Hepatocyte (in vitro differentiated cells): ENCODE measurements around the gene HDHD5. TPM values are rescaled to one million over a fixed set of nuclear protein-coding genes. Genes with fewer than 3 reads are reported as not detected.
"Not testable (repeated sequence)": the region's sequence is repeated elsewhere in the genome, so short reads cannot be mapped to it uniquely, and the experiment has no call there.

Experiments used
- DNase-seq: peaks from one replicate; pipeline ENCODE4 v3.0.0-alpha.2; 2016; ENCODE audit warnings: low spot score
- H2AFZ ChIP-seq: fragments of 200-600 bp; sonication (generic); 2 replicates; pipeline ENCODE4 v1.6.0; 2016; ENCODE audit warnings: antibody characterized with exemption, mild to moderate bottlenecking
- H3K27ac ChIP-seq: fragments of 200-600 bp; sonication (generic); 2 replicates; pipeline ENCODE4 v1.5.1; 2016; ENCODE audit warnings: mild to moderate bottlenecking
- H3K27me3 ChIP-seq: fragments of 200-600 bp; sonication (generic); 2 replicates; pipeline ENCODE4 v1.6.1; 2016
- H3K36me3 ChIP-seq: fragments of 200-600 bp; sonication (generic); replicated peaks from 2 replicates; pipeline ENCODE4 v1.5.1; 2016; ENCODE audit warnings: low read depth; ENCODE audit not compliant: insufficient read depth
- H3K4me1 ChIP-seq: fragments of 200-600 bp; sonication (generic); 2 replicates; pipeline ENCODE4 v1.5.1; 2016; ENCODE audit warnings: mild to moderate bottlenecking, moderate library complexity; ENCODE audit not compliant: insufficient read depth
- H3K4me2 ChIP-seq: fragments of 200-600 bp; sonication (generic); 2 replicates; pipeline ENCODE4 v1.6.0; 2016
- H3K4me3 ChIP-seq: fragments of 200-600 bp; sonication (generic); 2 replicates; pipeline ENCODE4 v1.5.1; 2016; ENCODE audit warnings: mild to moderate bottlenecking
- H3K79me2 ChIP-seq: fragments of 200-600 bp; sonication (generic); 2 replicates; pipeline ENCODE4 v1.6.0; 2017; ENCODE audit warnings: mild to moderate bottlenecking
- H3K9me2 ChIP-seq: fragments of 200-600 bp; sonication (generic); replicated peaks from 2 replicates; pipeline ENCODE4 v1.6.0; 2017; ENCODE audit warnings: mild to moderate bottlenecking; ENCODE audit not compliant: insufficient read depth
- H3K9me3 ChIP-seq: fragments of 200-600 bp; sonication (generic); 2 replicates; pipeline ENCODE4 v1.5.1; 2016; ENCODE audit warnings: low read depth, mild to moderate bottlenecking
- H4K20me1 ChIP-seq: fragments of 200-600 bp; sonication (generic); 2 replicates; pipeline ENCODE4 v1.6.0; 2016; ENCODE audit warnings: mild to moderate bottlenecking; ENCODE audit not compliant: insufficient read depth, poor library complexity, severe bottlenecking
- CTCF ChIP-seq: fragments of 200-600 bp; sonication (generic); IDR thresholded peaks from 2 replicates; pipeline ENCODE4 v1.5.1; 2016; ENCODE audit warnings: antibody characterized with exemption, mild to moderate bottlenecking; ENCODE audit not compliant: poor library complexity
- EZH2 ChIP-seq: fragments of 200-600 bp; sonication (generic); IDR thresholded peaks from 2 replicates; pipeline ENCODE4 v1.6.1; 2016; ENCODE audit warnings: antibody characterized with exemption, mild to moderate bottlenecking, borderline replicate concordance
- EZH2phosphoT487 ChIP-seq: fragments of 200-600 bp; sonication (generic); IDR thresholded peaks from one replicate; pipeline ENCODE4 v1.6.1; 2018; ENCODE audit warnings: antibody characterized with exemption, mild to moderate bottlenecking, low read depth, moderate library complexity; ENCODE audit not compliant: unreplicated experiment, severe bottlenecking
- WGBS: methylation state at CpG from one replicate; pipeline ENCODE4 v1.1.6; 2016; ENCODE audit warnings: low lambda C conversion rate; ENCODE audit errors: missing lambda C conversion rate; 5-methylcytosine and 5-hydroxymethylcytosine counted together
- polyA plus RNA-seq: library from polyadenylated mRNA; unstranded; fragments of >200 nt; fragmentation: Nextera tagmentation; extraction: Ambion mirVana; gene quantifications from 2 replicates; pipeline ENCODE4 v1.2.1, GENCODE V29; 2016
- total RNA-seq: library from RNA; depleted of rRNA; stranded (reverse); fragments of >200 nt; gene quantifications from 2 replicates; pipeline ENCODE4 v1.2.3, GENCODE V29; 2014

Gene HDHD5
- total and polyA plus RNA-seq, 2 experiments from 2014 or later, result 32.9 to 53.2 TPM

DNA sequence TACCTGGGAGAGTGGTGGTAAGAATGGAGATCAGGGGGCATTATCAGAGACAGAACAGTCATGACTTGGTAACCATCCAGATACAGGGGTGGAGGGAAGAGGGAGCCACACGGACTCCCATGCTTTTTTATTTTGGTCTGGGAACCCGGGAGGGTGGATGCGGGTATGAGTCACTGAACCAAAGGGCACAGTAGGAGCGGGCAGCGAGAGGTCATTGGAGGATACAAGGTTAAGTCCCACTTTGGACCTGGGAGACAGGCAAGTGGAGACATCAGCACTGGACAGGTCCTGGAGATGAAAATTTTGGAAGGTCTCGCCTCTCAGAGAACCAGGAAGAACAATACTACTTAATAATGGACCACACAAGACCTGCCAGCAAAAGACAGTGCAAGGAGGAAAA is 6.7 kb downstream of the HDHD5 start:
- H4K20me1 ChIP-seq, result peaks cover 3% of the 10 kb centered on the region
- H3K4me3 ChIP-seq, result no peak overlapping the region
- H3K4me2 ChIP-seq, result no peak overlapping the region
- DNase-seq, result no peak
- no peaks in the 10 kb centered on the region for H3K9me2 ChIP-seq
- TF ChIP-seq EZH2phosphoT487 (no peak), CTCF (no peak), EZH2 (no peak)
- no peak overlapping the region for H3K27ac ChIP-seq
- 88% methylated on average over 6 of the region's 6 CpGs for WGBS
- H3K27me3 ChIP-seq, result no peaks in the 10 kb centered on the region
- no peaks in the 10 kb centered on the region for H3K36me3 ChIP-seq
- no peak overlapping the region for H2AFZ ChIP-seq
- H3K9me3 ChIP-seq, result no peaks in the 10 kb centered on the region
- peaks cover 81% of the 10 kb centered on the region for H3K79me2 ChIP-seq
- H3K4me1 ChIP-seq, result peaks cover 2% of the 10 kb centered on the region

DNA sequence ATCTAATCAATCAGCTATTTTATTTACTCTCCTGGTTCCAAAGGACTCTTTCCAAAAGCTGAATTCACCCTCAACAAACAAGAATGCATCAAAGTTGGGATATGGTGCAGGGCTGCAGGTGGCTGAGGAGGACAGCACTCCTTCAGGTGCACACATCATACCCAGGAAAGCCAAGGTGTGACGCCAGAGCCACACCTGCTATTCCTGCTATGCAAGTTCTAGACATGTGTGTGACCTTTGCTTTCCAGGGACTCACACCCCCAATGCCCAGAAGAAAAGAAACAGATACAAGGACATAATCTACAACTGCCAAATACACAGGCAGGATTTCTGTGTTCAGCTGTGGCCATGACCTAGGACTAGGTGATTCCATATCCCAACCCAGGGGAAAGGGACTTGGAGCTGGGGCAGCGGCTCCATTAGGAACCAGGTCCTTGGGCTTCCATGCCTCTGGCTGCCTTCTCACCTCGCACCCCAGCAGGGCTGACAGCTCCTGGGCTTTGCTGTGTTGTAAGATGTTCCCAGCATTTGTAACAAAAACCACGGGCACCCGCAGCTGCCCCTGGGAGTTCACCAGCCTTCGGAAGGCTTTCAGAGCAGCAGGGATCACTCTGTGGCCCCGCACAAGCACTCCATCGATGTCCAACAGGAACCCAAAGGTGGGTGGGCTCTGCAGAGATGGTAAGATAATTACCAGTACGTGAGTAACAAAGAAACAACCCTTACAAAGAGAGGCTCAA is 9.8 kb downstream of the HDHD5 start:
- Histone ChIP-seq H3K9me2 (no peaks in the 10 kb centered on the region), H3K79me2 (peaks cover 50% of the 10 kb centered on the region), H3K27ac (peak overlapping the region; percentile 37), H3K27me3 (no peaks in the 10 kb centered on the region), H2AFZ (no peak overlapping the region), H3K9me3 (no peaks in the 10 kb centered on the region), H3K4me3 (no peak overlapping the region), H3K4me1 (no peaks in the 10 kb centered on the region), H3K4me2 (no peak overlapping the region), H3K36me3 (no peaks in the 10 kb centered on the region), H4K20me1 (peaks cover 3% of the 10 kb centered on the region)
- 85% methylated on average over 9 of the region's 9 CpGs for WGBS
- TF ChIP-seq CTCF (no peak), EZH2phosphoT487 (no peak), EZH2 (no peak)
- peak; percentile 46 for DNase-seq

DNA sequence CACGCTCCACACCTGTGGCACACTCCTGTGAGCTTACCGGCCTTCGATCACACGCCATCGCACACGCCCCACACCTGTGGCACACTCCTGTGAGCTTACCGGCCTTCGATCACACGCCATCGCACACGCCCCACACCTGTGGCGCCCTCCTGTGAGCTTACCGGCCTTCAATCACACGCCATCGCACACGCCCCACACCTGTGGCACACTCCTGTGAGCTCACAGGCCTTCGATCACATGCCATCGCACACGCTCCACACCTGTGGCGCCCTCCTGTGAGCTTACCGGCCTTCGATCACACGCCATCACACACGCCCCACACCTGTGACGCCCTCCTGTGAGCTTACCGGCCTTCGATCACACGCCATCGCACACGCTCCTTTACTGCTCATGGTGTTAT is 11.6 kb downstream of the HDHD5 start:
- H3K27ac ChIP-seq, H3K4me3 ChIP-seq, H4K20me1 ChIP-seq, H3K27me3 ChIP-seq, H3K36me3 ChIP-seq, DNase-seq, H2AFZ ChIP-seq, H3K9me2 ChIP-seq, H3K4me1 ChIP-seq, H3K4me2 ChIP-seq, H3K9me3 ChIP-seq: not testable (repeated sequence)
- WGBS, result 98% methylated on average over 13 of the region's 30 CpGs
- peaks cover 32% of the 10 kb centered on the region for H3K79me2 ChIP-seq

DNA sequence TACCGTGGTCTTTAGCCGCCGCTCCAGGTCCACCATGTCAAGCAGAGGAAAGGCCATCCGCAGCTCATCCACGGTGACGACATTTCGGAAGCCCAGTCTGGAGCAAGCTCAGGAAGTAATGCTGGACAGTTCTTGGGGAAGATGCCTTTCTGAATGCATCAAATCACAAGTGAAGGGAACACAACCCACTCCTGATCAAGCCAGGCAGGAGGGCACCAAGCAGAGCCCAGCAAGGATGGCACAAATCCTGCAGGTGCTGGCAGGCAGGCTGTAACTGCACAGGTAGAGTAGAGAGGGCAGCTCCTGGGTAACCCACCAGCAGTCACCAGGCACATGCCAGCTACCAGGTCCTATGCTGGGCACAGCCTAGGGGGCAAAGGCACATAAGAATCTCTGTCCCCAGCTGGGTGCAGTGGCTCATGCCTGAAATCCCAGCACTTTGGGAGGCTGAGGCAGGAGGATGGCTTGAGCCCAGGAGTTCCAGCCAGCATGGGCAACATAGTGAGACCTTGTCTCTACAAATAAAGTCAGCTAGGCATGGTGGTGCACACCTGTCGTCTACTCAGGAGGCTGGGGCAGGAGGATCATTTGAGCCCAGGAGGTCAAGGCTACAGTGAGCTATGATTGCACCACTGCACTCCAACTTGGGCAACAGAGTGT is 13.9 kb downstream of the HDHD5 start:
- Histone ChIP-seq H3K4me3 (no peak overlapping the region), H3K9me2 (no peaks in the 10 kb centered on the region), H3K79me2 (peaks cover 19% of the 10 kb centered on the region), H4K20me1 (no peaks in the 10 kb centered on the region), H2AFZ (no peak overlapping the region), H3K27ac (no peak overlapping the region), H3K36me3 (no peaks in the 10 kb centered on the region), H3K4me1 (no peaks in the 10 kb centered on the region), H3K4me2 (no peak overlapping the region), H3K9me3 (no peaks in the 10 kb centered on the region), H3K27me3 (no peaks in the 10 kb centered on the region)
- DNase-seq, result no peak
- TF ChIP-seq CTCF, result no peak
- TF ChIP-seq EZH2phosphoT487, result no peak
- TF ChIP-seq EZH2, result no peak
- WGBS, result 84% methylated on average over 8 of the region's 8 CpGs
